Mesodermal cell (in vitro differentiated cells): ENCODE data around the gene ATP5MG.
"Not testable (repeated sequence)": the region's sequence is repeated elsewhere in the genome, so short reads cannot be mapped to it uniquely, and the experiment has no call there.

Experiments
- H3K27ac ChIP-seq: 2 replicates; pipeline ENCODE4 v1.7.0; 2013; ENCODE audit warnings: mild to moderate bottlenecking, low read depth, low read length, moderate library complexity; ENCODE audit not compliant: severe bottlenecking
- H3K36me3 ChIP-seq: 2 replicates; pipeline ENCODE4 v1.7.1; 2013; ENCODE audit warnings: mild to moderate bottlenecking, low read length, moderate library complexity; ENCODE audit not compliant: control insufficient read depth, insufficient read depth
- H3K4me1 ChIP-seq: one replicate; pipeline ENCODE4 v1.7.1; 2013; ENCODE audit warnings: mild to moderate bottlenecking, low read length; ENCODE audit not compliant: insufficient read depth, control insufficient read depth, poor library complexity, severe bottlenecking
- H3K4me3 ChIP-seq: 2 replicates; pipeline ENCODE4 v1.7.0; 2013; ENCODE audit warnings: low read length, control low read depth, mild to moderate bottlenecking; ENCODE audit not compliant: insufficient read depth, poor library complexity, severe bottlenecking; ENCODE audit errors: extremely low read depth
- H3K9me3 ChIP-seq: 2 replicates; pipeline ENCODE4 v1.7.1; 2013; ENCODE audit warnings: mild to moderate bottlenecking, low read length, moderate library complexity; ENCODE audit not compliant: control insufficient read depth
- WGBS, 2 experiments: methylation state at CpG; one replicate each; pipeline ENCODE4 v1.1.5; 2013; ENCODE audit warnings: missing lambda C conversion rate in 2 of 2; ENCODE audit not compliant: insufficient coverage in 2 of 2; 5-methylcytosine and 5-hydroxymethylcytosine counted together

The ATP5MG gene

DNA sequence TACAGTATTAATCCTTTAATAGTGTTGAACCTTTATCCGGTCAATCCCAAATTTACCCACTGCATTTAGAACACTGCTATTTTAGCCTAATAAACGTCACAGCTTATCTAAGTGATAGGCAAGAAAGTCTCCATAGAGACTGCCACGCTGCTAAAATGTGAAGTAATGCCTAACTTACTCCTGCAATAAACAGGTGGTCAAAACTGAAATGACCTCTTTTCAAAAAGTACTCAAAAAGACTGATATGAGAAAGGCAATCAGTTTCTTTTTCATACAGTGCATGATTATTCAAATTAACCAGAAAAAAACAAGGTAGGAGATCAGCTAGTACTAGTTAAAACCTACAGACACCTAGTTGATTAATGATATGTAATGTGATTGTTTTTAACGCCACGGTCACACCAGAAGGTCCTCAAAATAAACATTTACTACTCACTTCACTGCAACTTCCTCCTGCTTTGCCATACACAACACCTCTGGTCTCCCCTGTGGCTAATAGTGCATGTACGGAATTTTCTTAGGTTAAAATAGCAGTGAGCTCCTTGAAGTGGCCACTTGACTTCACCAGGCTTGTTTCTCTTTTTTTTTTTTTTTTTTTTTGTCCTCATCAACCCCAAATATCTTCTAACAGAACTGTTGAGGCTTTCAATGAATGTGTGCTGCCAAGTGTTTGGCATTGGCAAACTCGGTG is 8.8 kb downstream of the ATP5MG start:
- H3K4me3 ChIP-seq, result no peak overlapping the region
- no peaks in the 10 kb centered on the region for H3K9me3 ChIP-seq
- H3K36me3 ChIP-seq, result peaks cover 46% of the 10 kb centered on the region
- H3K27ac ChIP-seq, result no peak overlapping the region
- 91 to 100% methylated on average over 1 to 4 of the region's 7 CpGs for WGBS, 2 experiments
- peaks cover 2% of the 10 kb centered on the region for H3K4me1 ChIP-seq

DNA sequence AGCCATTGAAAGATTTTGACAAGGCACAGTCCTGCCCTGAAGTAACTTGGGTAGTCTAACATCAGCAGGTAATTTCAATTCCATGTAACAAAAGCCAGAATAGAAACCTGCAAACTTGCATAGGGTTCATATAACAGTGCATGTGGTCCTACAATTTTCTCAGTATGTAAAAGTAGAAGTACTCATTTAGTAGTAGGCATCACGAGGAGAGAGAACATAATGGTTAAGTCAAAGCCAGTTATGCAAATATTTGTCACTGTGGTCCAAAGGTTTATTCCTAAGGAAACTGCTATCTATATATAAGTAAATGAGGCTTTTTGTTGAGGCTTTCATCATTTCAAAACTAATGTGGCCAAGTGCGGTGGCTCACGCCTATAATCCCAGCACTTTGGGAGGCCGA is 10.1 kb downstream of the ATP5MG start:
- 89% methylated on average over 1 of the region's 4 CpGs; no CpG with 5 or more reads in 1 of the 2 experiments for WGBS, 2 experiments
- Histone ChIP-seq H3K4me3 (no peak overlapping the region), H3K36me3 (peaks cover 33% of the 10 kb centered on the region), H3K27ac (no peak overlapping the region), H3K4me1 (peaks cover 13% of the 10 kb centered on the region), H3K9me3 (no peaks in the 10 kb centered on the region)

DNA sequence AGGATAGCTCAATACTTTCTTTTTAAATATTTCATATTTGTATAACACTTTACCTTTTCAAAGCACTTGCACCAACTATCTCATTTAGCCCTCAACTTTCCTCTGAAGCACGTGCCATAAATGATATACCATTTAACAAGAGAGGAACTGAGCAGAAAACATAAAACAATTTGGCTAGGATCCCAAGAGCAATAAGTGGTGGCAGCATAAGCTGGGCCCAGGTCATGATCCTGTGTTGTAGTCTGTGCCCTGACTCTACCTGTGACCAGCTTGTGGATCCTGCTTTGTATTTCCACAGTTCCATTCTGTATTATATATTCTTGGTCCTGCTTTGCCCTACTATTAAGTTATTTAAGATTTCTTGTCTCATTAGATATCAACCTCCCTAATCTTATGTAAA is 11.5 kb downstream of the ATP5MG start:
- no CpG with 5 or more reads among the region's 1 CpG for WGBS, 2 experiments
- no peak overlapping the region for H3K4me3 ChIP-seq
- H3K4me1 ChIP-seq, result peaks cover 17% of the 10 kb centered on the region

DNA sequence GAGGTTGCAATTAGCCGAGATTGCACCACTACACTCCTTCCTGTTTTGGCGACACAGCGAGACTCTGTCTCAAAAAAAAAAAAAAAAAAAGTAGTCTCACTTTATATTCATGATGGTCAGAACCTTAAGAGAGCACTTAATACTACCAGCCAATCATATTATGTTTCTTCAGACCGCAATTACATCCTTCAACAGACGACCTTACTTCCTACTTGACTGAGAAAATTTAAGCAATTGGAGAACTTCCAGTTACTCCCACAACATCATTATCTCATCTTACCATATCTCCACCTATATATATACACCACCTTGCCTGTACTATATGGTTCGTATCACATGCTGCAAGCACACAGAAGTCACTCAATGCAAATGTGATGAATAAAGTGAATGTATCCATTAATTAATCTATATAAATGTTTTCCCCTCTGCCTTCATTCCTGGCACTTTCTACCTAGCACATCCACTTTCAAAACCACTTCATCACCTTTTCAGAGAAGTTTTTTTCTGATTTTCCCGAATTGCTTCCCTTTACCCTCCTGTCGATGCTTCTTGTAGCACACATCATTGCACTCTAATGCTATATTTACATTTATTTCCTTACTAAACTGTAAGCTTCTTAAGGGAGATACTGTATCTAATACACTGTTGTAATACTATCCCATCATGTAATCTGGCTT is 13.8 kb downstream of the ATP5MG start:
- peaks cover 26% of the 10 kb centered on the region for H3K4me1 ChIP-seq
- H3K36me3 ChIP-seq, result no peaks in the 10 kb centered on the region
- WGBS, 2 experiments, result 63 to 81% methylated on average over 3 to 7 of the region's 8 CpGs
- peak overlapping the region; percentile 60 for H3K27ac ChIP-seq
- H3K9me3 ChIP-seq, result no peaks in the 10 kb centered on the region
- H3K4me3 ChIP-seq, result no peak overlapping the region

More for the DNA sequence above, 11.5 kb downstream of the ATP5MG start:
- H3K27ac ChIP-seq, result no peak overlapping the region
- H3K36me3 ChIP-seq, result peaks cover 20% of the 10 kb centered on the region
- H3K9me3 ChIP-seq, result no peaks in the 10 kb centered on the region

DNA sequence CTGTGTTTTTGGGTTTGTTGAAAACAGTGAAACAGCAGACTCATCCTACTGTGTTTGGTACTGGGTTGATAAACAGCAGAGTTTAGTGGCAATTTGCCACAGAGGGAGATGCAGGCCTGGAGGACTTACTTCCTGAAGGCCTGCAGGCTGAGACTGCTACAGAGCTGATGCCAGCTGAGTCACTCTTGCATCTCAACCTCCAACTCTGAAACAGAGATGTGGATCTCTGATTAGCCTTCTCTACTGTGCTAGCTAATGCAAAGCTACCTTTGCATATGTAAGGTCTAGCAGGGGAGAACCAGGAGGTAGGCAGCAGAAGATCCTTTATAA is 14.3 kb downstream of the ATP5MG start:
- H3K4me3 ChIP-seq, result no peak overlapping the region
- no peaks in the 10 kb centered on the region for H3K9me3 ChIP-seq
- peaks cover 26% of the 10 kb centered on the region for H3K4me1 ChIP-seq
- no peaks in the 10 kb centered on the region for H3K36me3 ChIP-seq
- peak overlapping the region; percentile 60 for H3K27ac ChIP-seq

DNA sequence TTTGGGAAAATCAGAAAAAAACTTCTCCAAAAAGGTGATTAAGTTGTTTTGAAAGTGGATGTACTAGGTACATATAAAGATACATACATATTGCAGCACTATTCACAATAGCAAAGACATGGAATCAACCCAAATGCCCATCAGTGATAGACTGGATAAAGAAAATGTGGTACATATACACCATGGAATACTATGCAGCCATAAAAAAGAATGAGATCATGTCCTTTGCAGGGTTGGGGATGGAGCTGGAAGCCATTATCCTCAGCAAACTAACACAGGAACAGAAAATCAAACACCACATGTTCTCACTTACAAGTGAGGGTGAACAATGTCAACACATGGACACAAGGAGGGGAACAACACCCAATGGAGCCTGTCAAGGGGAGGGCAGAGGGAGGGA is 15.5 kb downstream of the ATP5MG start:
- not testable (repeated sequence) for H3K9me3 ChIP-seq, H3K36me3 ChIP-seq, H3K4me3 ChIP-seq, H3K27ac ChIP-seq
- H3K4me1 ChIP-seq, result peaks cover 26% of the 10 kb centered on the region

DNA sequence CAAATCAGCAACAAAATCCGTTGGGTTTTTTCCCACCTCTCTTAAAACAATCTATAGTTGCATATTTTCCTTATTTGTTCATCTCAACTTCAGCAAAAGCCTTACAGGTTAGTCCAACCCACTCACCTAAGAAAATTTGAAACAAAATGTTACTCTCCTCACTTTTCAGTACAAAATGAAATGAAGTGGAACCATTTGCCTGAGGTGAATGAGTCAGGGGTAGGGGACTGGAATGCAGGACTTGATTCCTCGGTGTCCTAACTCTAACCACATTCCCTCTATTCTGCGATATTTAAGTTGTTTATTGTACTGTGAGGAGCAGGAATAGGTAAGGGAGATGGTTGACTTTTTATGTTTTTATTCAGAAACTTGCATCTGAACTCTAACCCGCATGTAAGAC is 16.4 kb downstream of the ATP5MG start:
- no peaks in the 10 kb centered on the region for H3K9me3 ChIP-seq
- H3K4me1 ChIP-seq, result peaks cover 26% of the 10 kb centered on the region
- H3K27ac ChIP-seq, result no peak overlapping the region
- no peak overlapping the region for H3K4me3 ChIP-seq
- H3K36me3 ChIP-seq, result no peaks in the 10 kb centered on the region
- WGBS, 2 experiments, result 81 to 100% methylated on average over 1 to 2 of the region's 4 CpGs

DNA sequence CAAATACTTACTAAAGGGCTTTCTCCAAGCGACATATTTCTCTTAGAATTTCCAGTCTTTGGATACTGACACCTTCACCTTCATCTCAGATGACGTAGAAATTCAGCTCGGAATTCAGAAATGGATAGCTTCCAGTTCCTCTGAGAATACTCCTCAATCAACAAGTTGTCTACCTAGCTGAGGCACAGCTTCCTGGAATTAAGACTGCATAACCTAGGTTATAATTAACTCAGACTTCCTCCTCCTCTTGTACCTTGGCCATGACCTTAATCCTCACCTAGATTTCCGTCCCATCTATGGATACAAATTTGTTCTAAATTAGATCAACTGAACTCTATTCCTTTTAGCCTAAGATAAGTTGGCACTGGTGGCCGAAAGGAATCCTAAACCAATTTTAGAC is 17.4 kb downstream of the ATP5MG start:
- WGBS, 2 experiments, result 87 to 91% methylated on average over 4 to 5 of the region's 5 CpGs
- H3K27ac ChIP-seq, result no peak overlapping the region
- no peaks in the 10 kb centered on the region for H3K36me3 ChIP-seq

DNA sequence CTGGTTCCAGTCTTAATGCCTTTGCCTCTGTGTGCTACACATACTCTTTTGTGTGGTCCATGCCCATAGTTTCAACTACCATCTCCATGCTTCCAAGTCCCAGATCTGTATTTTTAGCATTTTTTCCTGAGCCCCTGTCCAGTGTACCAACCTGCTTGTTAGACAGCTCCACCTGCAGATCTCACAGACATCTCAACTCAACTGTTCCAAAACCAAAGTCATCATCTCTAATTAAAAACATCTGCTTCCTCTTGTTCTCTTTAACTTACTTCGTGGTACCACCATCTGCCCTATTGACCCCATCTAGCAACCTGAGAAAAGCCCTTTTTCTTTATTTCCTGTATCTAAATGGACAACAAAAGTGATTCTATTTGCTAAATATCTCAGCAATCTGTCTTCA is 26.3 kb downstream of the ATP5MG start:
- 62% methylated on average over 1 of the region's 1 CpG; no CpG with 5 or more reads in 1 of the 2 experiments for WGBS, 2 experiments
- no peaks in the 10 kb centered on the region for H3K36me3 ChIP-seq
- no peaks in the 10 kb centered on the region for H3K9me3 ChIP-seq
- peaks cover 19% of the 10 kb centered on the region for H3K4me1 ChIP-seq
- H3K27ac ChIP-seq, result no peak overlapping the region
- no peak overlapping the region for H3K4me3 ChIP-seq

More for the DNA sequence above, 17.4 kb downstream of the ATP5MG start:
- Histone ChIP-seq H3K4me1 (peaks cover 26% of the 10 kb centered on the region), H3K4me3 (no peak overlapping the region), H3K9me3 (no peaks in the 10 kb centered on the region)

DNA sequence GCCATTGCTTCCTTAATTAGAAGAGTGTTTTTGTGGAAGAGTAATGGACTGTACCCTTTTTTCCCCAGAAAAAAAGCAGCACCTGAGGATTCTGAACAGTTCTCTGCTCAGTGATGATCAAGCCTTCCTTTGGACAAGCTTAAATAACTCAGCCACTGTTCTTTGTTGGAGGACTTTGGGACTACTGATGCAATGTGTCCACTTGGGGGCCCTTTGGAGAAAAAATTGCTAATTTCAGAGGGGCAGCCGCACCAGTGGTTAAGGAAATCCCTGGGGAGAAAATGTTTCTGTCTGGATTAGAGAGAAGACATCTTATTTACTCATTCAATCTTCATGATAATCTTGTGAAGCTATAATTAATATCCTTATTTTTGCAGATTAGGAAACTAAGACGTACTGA is 29.6 kb downstream of the ATP5MG start:
- Histone ChIP-seq H3K4me3 (no peak overlapping the region), H3K9me3 (no peaks in the 10 kb centered on the region), H3K4me1 (peaks cover 7% of the 10 kb centered on the region), H3K36me3 (no peaks in the 10 kb centered on the region), H3K27ac (no peak overlapping the region)
- 100% methylated on average over 1 of the region's 2 CpGs; no CpG with 5 or more reads in 1 of the 2 experiments for WGBS, 2 experiments

DNA sequence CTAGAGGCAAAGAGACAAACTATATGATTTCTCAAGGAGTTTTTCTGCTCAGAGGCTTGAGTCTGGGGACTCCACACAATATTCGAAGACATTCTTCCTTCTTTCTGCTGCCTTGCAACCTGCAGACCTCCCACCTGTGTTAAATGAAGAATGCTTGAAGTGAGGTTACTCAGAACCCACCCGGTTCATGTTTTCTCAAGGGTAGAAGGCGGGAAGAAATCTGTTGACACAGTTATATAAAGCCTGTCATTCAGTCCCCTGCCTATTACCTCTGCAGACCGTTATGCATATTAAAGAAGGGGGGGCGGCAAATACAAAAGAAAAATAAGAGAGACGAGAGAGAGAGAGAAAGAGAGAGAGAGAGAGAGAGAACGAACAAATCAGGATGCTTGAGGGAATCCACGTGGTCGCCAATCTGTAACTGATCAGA is 32.7 kb downstream of the ATP5MG start:
- Histone ChIP-seq H3K4me3 (peak overlapping the region; percentile 94), H3K36me3 (no peaks in the 10 kb centered on the region), H3K9me3 (no peaks in the 10 kb centered on the region), H3K4me1 (peaks cover 4% of the 10 kb centered on the region), H3K27ac (no peak overlapping the region)
- WGBS, 2 experiments, result 6% methylated on average over 5 to 7 of the region's 9 CpGs
